ENCODE measurements around the gene TNRC6C.
"Not testable (repeated sequence)": the region's sequence is repeated elsewhere in the genome, so short reads cannot be mapped to it uniquely, and the experiment has no call there.

The TNRC6C gene

GRCh38 chr17:78082355-78082872 lies 123.9 kb downstream of the TNRC6C start:
- not testable (repeated sequence) for DNase-seq (ENCODE audit: low spot score)

GRCh38 chr17:78082988-78083387 lies 124.5 kb downstream of the TNRC6C start:
- DNase-seq (ENCODE audit: low spot score): no peak

DNA sequence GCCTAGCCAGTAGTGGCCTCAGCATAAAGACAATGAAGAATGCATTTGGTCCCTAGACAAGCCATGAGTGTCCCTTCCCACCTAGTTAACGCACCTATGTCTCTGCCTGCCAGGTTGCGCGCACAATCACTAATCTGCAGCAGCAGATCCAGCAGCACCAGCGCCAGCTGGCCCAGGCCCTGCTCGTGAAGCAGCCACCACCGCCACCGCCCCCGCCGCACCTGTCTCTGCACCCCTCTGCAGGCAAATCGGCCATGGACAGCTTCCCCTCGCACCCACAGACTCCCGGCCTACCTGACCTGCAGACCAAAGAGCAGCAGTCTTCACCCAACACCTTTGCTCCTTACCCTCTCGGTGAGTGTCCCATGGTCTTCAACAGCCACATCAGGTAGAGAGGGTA lies 128.2 kb downstream of the TNRC6C start:
- no peak for DNase-seq (ENCODE audit: low spot score)

GRCh38 chr17:78088529-78088928 lies 130.0 kb downstream of the TNRC6C start:
- no peak for DNase-seq (ENCODE audit: low spot score)

GRCh38 chr17:78089576-78090281 lies 131.2 kb downstream of the TNRC6C start:
- no peak for DNase-seq (ENCODE audit: low spot score)

GRCh38 chr17:78092794-78093324 lies 134.4 kb downstream of the TNRC6C start:
- no peak for DNase-seq (ENCODE audit: low spot score)

GRCh38 chr17:78095035-78095434 lies 136.5 kb downstream of the TNRC6C start:
- no peak for DNase-seq (ENCODE audit: low spot score)

DNA sequence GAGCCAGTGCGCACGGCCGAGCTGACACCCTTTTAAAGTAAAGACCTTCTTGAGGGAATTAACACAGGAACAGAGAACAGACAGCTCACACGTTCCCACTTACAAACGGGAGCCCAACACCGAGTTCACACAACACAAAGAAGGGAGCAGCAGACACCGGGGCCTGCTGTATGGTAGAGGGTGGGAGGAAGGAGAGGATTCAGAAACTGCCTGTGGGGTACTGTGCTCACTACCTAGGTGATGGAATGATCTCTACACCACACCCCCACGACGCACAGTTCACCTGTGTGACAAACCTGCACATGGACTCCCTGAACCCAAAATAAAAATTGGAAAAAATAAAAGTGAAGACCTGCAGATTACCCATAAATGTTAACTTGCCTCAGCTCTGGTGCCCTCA lies 137.6 kb downstream of the TNRC6C start:
- no peak for DNase-seq (ENCODE audit: low spot score)

- no peak for DNase-seq (ENCODE audit: low spot score)
Measured at GRCh38 chr17:78101112-78101511, 142.6 kb downstream of the TNRC6C start.

DNA sequence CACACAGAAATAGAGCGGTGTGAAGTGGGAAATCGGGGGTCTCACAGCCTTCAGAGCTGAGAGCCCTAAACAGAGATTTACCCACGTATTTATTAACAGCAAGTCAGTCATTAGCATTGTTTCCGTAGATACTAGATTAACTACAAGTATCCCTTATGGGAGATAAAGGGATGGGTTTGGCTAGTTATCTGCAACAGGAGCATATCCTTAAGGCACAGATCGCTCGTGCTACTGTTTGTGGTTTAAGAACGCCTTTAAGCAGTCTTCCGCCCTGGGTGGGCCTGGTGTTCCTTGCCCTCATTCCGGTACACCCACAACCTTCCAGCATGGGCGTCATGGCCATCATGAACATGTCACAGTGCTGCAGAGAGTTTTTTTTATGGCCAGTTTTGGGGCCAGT lies 143.0 kb downstream of the TNRC6C start:
- no peak for DNase-seq (ENCODE audit: low spot score)

GRCh38 chr17:78103311-78103710 lies 144.8 kb downstream of the TNRC6C start:
- DNase-seq (ENCODE audit: low spot score): no peak

- DNase-seq (ENCODE audit: low spot score): no peak
Measured at GRCh38 chr17:78104540-78104941, 146.0 kb downstream of the TNRC6C start.

DNA sequence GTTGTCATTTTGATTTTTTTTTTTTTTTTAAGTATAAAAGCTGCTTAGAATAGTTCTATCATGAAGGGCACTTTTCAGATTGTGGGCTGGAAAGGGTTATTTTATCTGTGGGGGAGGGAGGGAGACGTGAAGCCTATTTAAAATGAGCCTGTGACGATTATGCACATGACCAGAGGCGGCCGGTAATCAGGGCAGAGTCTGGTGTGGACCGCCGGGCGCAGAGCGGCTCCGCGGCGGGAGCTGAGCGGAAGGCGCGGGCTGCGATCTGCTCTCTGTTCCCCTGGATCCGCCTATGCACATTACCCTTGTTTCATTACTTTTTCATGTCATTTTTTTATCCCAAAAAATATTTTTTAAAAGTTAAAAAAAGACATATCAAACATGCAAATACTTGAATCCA lies 146.6 kb downstream of the TNRC6C start:
- no peak for DNase-seq (ENCODE audit: low spot score)

DNA sequence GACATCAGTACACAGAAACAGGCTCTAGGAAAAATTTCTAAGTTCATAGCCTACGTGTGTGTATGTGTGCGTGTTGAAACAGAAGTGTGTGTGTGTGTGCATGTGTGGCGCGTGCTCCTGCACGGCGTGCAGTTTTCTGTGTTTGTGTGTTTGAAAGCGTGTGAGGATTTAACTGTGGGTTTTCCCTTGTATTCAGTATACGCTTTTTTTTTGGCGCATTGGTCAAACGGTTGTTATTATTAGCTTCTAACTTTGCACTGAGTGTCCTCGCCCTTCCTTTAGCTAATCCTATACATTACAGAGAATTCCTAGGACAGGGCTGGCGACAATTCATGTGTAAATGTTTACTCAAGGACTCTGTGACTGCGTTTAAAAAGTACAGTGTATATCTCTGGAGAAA lies 147.0 kb downstream of the TNRC6C start:
- no peak for DNase-seq (ENCODE audit: low spot score)

- DNase-seq (ENCODE audit: low spot score): no peak
Measured at GRCh38 chr17:78106211-78106610, 147.7 kb downstream of the TNRC6C start.

GRCh38 chr17:78107457-78107856 lies 149.0 kb downstream of the TNRC6C start:
- DNase-seq (ENCODE audit: low spot score): no peak

GRCh38 chr17:78107976-78108725 lies 149.6 kb downstream of the TNRC6C start:
- DNase-seq (ENCODE audit: low spot score): no peak

DNA sequence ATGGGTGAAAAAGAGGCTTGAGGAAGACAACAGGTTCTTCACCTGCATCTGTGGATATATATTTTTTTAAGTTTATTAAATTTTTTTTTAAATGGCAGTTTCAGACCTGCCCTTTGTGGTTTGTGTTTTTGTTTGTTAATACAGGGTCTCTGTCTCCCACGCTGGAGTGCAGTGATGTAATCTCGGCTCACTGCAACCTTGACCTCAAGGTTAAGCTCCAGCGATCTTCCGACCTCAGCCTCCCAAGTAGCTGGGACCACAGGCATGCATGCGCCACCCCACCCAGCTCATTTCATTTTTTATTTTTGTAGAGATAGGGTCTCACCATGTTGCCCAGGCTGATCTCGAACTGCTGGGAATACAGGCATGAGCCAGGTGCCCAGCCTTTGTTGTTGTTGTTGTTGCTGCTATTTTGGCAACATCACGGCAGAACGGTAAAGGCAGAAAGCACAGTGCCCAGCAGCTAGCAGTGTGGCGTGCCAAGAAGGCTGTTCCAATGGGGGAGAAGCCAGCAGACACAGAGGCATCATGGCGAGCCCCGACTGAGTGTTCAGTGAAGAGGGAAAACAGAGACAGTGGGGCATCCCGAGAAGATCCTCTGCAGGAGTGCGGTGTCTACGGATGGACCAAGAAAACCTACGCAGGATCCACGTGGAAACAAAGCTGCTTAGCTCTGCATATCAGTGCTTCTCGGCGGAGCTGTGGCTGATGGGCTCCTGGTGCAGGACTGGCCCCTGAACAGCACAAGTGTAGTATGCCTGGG lies 150.4 kb downstream of the TNRC6C start:
- DNase-seq (ENCODE audit: low spot score): no peak

- no peak for DNase-seq (ENCODE audit: low spot score)
Measured at GRCh38 chr17:78109489-78109761, 150.9 kb downstream of the TNRC6C start.

DNA sequence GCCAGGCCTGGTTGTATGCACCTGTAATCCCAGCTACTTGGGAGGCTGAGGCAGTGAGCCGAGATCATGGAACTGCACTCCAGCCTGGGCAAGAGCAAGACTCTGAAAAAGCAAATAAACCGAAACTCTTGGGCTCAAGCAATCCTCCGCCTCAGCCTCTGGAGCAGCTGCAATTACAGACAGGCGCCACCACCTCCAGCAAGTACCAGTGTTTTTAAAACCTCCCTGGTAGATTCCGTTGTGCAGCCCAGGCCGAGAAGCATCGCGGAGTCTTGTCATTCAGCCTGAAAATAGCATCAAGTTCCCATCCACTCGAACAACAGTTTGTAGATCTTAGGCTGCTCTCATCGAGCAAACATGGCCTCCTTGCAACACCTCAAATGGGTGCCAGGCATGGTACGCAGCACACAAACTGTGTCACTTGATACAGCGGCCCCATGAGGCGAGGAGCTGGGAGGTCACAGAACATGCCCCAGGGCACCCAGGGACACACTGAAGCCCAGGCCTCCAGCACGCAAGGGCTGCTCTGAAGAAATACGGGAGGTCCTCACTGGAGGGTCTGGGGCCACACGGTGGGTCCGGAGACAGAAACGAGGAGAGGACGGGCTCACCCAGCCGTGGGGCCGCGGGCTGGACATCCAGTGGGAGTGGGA lies 152.0 kb downstream of the TNRC6C start:
- no peak for DNase-seq (ENCODE audit: low spot score)

DNA sequence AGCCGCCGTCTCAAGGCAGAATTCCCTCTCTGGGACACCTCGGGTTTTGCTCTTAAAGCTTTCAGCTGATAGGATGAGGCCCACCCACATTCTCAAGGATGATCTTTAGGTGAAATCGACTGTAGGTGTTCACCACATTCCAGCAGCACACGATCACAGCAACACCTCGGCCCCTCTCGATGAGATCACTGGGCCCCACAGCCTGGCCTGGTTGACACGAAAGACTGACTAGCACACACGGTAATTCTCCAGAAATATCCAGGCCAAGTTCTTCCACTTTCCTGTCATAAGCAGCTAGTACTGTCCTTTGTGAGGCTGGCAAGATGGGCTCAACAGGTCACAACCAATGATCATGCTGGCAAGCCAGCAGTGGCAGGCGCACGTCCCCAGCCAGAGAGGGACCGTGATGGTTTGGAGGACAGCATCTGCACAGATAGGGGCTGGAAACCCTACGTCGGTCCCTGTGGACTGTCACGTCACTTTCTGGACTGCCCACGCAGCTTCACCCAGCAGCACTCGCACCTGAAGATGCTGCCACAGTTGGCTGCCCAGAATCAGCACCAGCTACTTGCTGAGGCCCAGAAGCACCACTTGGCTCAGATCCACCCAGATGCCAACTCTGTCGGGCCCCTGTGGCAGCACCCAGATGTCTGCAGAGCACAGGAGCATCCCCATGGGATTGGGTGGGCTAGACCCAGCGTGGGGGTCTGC lies 152.7 kb downstream of the TNRC6C start:
- no peak for DNase-seq (ENCODE audit: low spot score)
